H4 (cell line): ENCODE data around the gene IRX4. TPM values are rescaled to one million over a fixed set of nuclear protein-coding genes. Genes with fewer than 3 reads are reported as not detected.

Experiments used
- DNase-seq: peaks from one replicate; pipeline ENCODE4 v3.0.0-alpha.2; 2015; ENCODE audit warnings: low spot score
- total RNA-seq: library from RNA; depleted of rRNA; stranded (reverse); fragments of >200 nt; shearing (Covaris generic); gene quantifications from 2 replicates; pipeline ENCODE4 v1.2.3, GENCODE V29; 2014

IRX4 gene
- total RNA-seq, 1 experiment from 2014 or later, result not detected

DNA sequence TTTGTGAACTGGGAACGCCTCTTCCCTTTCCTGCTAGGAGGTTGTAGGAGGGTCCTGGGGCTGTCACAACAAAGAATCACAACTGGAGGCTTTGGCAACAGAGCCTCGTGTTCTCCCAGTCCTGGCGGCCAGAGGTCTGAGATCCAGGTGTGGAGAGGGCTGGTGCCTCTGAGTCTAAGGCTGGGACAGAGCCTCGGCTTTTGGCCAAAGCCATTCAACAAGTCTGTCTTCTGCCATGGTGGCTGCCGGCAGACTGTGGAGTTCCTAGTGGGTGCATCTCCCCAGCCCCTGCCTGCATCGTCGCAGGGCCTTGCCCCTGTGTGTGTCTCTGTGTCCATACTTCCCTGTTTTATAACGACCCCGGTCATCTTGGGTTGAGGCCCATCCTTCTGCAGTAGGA lies 9.5 kb upstream of the IRX4 start:
- no peak for DNase-seq

DNA sequence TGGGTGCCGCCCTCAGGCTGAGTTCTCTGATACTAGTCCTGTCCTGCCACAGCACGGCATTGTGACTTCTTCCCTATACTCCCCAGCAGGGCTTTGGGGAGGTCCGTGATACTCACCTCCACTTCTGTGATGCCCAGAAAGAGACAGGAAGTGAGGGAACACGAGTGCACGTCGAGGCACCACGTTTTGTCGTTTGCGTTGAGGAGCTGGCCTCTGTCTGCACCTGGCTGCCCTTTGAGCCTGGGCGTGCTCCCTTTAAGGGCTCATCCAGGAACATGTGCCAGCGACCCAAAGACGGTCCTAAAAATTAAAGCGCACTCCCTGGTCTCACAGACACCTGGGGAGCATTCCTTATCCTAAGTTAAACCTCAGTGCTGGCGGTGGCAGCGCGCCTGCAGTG lies 8.7 kb upstream of the IRX4 start:
- no peak for DNase-seq

DNA sequence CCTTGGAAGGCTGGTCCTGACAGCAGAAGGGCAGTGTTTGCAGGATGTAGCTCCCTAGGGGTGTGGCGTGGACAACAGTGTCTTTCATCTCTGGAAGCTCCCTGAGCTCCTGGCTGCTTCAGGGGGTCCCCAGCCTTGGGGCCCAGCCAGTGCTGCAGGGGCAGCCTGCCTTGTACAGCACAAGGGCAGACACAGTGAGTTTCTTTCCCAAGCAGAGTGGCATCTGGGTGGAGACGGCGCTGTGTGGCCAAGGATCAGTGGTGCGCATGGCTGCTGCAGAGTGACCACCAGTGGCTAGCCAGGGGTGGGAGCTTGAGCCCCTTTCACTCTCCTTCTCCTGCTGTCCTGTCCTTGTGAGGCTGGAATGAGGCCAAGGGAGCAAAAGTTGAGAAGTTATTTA lies 7.6 kb upstream of the IRX4 start:
- DNase-seq, result no peak

DNA sequence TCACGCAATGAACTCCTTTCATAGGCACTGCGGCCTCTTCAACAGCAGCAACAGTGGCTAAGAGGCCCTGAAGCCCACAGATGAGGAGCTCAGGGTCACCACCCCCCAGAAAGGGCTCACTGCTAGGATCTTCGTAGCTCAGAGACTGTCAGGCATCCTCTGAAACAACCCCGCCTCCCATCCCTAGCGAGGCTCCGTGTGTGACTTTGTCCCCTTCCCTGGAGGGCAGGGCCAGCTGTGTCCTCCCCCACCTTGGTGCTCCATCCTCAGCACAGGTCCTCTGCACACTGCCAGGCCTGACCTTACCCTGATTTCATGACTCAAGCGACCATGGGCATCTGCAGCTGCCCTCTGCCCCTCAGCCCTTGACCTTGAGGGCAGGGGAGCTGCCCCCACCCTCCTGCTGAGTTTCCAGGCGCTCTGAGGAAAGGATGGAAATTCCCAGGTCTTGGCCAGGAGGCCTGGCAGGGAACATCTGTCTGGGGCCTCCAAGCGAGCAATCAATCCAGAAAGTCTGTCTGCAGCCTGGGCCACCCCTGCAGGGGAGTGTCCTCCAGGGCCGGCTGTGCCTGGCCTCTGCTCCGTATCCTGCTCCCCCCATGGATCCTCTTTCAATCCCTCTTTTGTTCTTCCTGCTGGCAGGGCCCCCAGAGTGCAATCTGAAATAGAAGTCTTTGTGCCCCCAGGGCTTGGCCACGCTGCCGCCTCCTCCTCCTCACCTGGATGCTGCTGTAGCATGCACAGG lies 6.8 kb upstream of the IRX4 start:
- no peak for DNase-seq

DNA sequence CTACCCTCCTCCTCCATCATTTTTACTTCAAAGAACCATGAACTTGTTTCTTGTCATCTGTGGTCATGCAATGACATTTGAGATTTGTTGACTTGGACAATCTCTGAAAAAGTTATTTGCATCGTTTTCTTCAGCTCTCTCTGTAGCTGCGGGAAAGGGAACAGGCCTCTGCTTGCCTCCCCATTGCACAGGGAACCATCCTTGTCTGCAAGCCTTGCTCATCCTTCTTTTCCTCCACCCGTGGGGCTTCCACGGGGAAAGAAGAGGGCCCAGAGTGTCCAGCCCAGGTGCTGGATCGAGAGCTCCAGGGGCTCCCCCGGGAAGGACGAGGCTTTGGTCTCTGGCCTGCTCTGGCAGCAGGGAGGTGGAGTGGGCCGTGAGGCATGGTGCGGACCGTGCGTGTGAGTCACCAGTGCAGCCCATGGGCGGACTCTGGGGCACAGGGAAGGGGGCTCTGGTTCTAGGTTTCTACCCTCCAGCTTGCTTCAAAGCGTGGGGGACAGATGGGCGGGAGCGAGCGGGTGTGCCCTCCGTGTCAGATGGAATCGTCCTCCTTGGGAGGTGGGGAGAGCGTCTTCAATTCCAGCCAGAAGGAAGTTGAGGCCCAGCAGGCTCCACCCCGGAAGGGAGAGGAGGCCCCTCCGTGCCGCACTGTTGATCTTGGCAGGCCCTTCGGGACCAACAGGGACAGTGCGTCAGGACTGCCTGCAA lies 6.0 kb upstream of the IRX4 start:
- DNase-seq, result no peak

DNA sequence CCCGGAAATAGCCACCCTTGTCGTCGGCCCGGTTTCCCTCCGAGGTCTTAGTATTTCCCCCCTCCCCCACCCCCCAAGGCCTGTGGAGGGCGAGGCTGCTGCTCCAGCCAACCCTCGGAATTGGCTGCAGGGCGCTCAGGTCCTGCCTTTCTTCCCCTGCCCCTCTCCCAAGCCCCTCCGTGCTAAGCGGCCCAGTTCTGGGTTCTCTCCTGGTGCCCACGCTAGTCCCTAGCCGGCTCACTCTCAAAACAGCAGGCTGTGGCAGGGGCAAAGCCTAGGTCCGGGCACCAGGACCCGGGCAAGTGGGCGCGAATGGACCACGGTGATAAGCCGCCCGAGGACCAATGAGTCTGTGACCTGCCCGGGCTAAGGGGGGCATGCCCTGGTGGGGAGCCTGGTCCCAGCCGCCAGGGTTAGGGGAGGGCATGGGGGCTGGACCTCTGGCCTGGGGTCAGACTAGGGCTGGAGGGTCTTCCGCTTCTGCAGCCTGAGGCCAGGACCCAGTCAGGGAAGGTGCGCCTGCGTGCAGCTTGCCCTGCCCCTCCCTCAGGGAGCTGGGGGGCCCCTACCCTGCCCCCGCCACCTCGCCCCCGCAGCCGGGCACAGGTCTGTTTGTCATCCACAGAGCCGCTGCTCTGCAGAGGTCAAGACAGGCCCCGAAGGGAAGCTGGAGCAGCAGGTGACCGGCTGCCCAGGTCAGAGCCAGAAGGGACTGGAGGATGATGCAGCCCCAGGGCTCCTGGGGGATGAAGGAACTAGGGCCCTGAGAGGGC lies 5.0 kb upstream of the IRX4 start:
- DNase-seq, result no peak

DNA sequence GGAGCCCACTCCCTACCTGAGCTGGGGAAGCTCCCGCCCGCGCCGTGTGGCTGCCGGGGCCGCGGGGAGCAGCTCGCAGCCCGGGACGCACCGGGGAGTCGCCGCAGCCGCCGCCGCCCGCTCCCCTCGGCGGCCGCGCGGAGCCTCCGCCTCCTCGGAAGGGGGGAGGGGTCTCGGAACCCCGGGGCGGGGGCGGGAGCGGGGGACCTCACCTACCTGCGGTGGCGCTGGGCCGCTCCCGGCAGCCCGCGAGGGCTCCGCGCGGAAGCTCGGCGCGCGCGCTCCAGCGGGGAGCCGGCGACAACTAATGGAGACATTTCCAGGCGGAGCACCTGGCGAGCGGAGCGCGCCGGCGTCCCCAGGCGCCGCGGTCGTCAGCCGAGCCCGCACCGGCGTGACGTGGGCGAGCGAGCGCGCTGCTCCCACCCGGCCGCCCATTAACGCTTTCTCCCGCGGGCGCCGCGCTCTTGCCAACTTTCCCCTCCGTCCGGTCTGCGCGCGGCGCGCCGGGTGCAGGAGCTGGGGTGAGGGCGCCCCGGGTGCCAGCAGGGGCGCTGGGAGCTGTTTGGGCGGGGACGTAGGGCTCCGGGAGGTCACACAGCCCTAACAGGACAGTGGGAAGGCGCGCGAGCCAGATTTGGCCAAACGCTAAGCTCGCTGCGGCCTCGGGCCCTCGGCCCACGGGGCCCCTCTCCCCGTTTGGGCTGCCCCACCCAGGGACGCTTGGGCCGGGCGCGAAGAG lies 4.3 kb upstream of the IRX4 start:
- DNase-seq, result no peak

DNA sequence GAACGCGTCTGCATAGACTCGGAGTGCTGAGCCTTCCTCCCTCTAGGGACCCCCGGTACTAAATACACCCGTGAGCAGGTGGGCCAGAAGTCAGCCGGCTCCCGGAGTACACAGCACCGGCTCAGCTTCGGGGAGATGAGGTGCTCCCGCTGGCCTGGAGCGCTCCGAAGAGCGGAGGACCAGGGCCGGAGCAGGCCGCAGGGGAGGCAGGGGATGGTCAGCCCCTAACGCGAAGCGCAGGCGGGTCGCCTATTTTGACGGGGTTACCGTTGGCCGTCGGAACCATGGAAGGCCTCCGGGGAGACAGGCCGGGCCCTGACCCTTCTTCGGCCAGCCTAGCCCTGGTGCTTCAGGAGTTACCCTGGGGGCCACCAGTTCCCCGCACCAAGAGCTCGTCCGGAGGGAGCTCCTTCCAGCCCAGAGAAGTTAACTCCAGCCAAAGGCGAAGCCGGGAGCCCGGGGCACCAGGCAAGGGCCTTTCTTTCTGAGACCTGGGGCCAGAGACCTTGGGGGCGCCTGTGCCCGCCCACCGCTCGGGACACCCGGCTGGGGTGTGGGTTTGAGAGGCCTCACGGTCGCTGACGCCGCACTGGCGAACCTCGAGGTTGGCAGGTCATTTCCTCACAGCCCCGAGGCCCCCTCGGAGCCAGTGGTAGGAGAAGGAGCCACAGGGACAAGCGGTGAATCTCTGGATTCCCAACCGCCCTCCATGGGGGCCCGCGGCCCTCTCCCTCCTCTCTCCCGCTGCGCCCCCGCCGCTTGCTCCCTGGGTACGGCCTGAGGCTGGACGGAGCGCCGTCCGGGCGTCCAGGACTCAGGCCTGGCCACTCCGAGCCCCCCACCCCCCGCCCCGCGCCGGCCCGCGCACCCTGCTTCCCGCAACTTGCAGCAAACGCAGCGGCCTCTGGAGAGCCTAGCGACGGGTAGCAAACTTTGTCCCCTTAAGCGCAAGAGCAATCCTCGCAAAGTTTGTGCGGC lies 3.4 kb upstream of the IRX4 start:
- no peak for DNase-seq

DNA sequence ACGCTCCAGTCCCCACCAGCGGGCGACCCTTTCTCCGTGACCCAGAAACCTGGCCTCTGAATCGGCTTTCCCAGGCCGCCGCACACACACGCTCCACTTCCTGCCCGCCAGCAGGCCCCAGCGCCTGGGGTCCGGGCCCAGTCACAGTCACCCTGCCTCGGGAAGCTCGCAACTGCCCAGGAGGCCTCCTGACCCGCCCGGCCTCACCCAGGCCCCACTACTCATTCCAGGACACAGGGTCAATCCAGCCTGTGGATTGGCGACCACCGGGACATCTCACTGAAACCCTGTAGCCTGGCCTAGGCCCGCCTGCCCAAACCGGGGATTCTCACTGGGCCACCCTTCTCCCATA lies 2.7 kb upstream of the IRX4 start:
- no peak for DNase-seq

DNA sequence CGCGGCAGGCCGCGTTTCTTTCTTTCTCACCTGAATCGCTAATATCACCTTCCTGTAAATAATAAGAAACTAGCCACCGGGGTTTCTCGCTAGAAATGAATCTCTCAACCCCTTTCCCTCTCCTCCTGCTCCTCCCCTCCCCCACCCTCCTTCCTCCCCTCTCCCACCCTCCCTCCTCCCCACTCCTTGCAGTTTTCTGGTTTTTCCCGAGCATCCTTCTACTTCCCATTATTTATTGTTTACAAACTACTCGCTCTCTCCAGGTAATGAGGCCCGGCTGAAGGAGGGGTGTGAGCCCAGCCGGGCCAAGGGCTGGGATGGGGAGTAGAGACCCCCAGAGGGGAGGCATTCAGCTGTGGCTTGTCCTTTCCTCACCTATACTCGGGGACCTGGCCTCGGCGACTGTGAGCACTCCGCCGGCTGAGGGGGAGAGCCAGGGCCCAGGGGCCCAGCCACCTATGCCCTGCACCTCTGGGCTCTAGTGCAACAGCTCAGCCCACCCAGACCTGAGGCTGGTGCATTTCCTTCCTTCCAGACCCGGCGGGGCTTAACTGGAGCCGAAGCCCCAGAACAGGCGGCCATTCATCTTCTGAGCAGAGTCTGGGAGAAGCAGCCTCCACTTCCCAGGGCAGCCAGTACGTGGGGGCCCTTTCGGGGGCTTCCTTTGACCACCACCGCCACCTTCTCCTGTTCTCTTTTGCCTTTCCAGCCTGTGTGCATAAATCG lies 2.1 kb upstream of the IRX4 start:
- no peak for DNase-seq

DNA sequence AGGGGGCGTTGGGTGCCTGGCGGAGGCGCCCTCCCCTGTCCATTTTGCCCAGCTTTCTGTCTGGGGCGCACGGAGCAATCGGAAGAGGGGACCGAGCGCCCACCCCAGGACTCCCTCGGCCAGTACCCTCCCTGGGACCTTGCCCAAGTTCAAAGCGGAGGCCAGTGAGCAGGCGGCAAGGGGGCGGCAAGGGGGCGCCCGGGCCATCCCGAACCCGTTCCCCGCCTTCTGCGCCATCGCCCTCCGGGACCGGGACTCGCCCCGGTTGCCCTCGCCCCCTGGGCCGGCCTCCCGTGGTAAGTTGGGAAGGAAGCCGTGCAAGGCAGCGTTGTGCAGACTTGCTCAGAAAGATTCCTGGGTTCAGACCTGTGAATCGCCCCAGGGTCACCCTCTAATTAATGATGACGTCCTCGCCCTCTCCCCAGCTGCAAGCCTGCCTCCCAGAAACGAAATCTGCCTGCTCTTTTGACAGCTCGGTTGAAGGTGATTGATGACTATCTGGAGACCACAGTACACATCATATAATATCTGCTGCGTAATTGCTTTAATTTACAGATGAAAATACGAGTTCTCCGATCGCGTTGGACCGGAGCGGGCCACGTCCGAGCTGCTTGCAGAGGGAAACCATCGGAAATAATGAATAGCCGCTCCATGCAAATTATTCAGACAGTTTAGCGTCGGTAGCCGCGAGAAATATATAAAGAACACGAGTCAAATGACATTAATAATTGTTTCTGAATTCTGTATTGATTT lies 1.4 kb upstream of the IRX4 start:
- DNase-seq, result no peak

DNA sequence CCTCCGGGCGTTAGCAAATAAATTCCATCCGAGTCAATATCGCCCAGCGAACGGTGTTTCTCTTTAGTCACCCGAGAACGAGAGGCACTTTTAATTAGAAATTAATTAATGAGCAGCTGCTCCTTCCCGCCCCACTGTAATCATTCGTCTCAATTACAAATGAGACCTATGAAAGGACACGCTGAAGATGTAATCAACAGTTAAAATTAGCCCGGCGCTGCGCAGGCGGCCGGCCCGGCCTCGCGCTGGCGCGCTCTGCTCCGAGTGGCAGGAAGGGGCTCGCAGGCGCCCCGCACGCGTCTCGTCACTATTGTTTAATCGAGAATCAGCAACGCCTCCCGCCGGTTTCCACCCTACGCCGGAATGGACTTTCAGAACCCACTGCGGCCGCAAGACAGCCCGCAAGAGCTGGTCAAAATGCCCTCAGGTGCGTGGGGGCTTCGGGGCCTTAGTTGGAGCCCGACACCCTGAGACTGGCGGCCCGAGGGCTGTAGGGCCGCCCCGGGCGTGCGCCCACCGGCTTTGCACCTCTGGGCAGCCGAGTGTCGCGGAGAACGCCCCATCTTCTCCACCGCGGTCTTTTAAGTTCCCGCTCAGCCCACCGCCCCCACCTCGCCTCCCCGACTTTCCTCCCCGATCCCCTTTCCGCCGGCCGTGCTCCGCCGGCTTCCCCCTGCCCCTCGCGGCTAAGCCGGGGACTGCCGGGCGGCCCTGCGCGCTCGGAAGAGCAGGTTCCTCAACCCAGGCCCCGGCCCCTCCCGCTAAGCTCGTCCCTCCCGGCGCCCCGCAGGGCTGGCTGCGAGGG lies 597 bp upstream of the IRX4 start:
- no peak for DNase-seq

DNA sequence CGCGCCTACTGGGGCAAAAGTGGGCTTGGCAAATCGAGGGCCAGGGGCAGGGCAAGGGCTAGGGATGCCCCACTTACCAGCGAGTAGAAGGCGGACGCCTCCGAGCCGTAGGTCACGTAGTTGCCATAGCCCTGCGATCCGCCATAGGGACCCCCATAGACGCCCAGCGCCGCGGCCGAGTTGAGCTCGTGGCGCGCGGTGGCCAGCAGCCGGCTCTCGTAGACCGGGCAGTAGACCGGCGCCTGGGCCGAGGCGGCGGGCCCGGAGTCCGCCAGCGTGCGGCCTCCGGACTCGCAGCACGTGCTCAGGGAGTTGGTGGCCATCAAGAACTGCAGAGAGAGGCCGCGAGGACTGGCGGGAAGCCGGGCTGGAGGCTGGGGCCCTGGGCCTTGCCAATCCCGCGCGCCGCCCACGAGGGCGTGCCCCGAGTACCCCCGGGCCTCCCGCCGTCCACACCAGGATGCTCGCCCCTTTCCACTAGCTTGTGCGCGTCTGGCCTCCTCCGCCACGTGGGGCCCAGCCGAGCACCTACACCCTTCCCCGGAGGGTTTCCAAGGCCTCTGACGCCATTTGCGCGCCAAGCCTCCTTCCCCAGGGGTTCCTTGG lies 891 bp downstream of the IRX4 start:
- no peak for DNase-seq

DNA sequence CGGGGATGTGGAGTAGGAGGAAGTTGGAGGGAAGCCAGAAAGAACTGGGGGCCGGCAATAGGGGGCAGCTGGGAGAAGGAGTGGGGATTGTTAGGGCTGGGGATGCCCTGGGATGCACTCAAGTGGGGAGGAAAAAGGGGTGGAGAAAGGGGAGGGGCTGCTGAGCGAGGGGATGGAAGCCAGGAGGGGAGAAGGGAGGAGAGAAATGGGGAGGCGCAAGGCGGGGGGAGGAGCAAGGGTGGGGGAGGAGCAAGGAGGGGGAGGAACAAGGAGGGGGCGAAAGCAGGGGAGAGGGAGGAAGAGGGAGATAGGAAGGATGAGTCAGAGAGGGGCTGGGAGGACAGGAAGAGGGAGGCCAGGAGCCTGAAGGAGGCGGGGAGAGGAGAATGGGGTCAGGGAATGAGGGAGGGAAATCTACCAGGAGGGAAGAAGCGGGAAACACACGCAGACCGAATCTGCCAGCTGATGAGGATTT lies 1.6 kb downstream of the IRX4 start:
- DNase-seq, result no peak

DNA sequence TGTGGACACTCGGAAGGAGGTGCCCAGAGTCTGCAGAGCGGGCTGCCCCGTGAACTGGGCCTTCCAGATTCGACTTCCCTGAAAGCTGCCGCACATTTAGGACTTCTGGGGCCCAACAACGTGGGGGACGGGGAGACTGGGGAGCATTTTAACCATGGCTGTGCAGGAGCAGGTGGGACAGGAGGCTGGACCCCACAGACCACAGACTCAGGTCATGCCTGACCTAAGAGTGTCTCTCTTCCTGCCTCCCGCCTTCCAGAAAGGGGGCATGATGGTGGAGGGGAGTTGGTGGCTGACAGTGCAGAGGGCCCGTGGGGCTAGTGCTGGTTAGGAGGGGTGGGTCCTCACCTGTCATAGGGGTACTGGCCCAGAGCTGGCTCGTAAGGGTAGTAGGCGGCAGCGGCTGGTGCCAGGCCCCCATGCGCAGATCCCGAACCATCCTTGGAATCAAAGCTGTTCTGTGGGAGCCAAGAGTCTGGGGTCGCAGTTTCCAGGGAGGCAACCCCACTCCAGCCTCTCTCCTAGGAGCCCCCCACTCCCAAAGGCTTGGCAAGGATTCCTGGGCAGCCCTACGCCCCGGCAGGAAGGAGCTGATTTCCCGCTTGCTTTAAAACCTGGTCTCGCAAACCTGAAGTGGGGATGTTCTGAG lies 2.2 kb downstream of the IRX4 start:
- no peak for DNase-seq

DNA sequence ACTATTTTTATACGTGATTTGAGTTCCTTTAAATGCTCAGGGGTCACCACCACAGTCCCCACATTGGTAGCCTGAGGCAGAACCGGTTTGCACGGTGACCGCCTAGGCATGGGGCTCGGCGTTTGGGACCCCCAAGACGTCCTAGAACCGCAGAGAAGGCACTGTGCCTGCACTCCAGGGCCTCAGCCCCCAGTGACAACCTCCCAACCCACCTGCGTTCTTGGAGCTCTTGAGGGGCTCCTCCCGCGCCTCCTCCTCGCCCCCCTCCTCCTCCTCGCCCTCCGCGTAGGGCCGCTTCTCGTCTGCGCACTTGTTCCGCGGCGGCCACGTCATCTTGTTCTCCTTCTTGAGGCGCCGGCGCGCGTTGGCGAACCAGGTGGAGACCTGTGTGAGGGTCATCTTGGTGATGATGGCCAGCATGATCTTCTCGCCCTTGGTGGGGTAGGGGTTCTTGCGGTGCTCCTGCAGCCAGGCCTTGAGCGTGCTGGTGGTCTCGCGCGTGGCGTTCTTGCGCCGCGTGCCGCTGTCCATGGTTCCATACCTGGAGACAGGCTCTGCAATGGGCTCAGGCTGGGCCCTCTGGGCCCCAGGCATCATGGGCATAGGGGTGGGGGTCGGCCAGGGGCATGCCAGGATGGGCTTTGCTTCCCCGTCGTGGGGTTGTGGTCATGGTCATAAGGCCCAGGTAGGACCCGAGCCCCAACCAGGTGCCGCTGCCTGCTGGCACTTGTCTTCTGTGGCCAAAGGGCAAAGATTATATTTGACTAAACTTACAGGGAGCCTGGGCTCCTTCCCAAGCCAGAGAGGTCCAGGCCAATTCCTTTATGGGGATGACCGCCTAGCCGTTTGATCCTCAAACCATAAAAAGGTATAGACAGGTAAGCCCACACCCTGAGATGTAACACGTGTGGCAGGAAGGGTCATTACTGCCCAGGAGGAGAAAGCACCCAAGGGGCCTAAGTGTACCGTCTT lies 3.1 kb downstream of the IRX4 start:
- DNase-seq, result no peak
